ENCODE results near the gene CDKN2A. TPM values are rescaled to one million over a fixed set of nuclear protein-coding genes. Genes with fewer than 3 reads are reported as not detected.

Gene CDKN2A
- polyA plus RNA-seq, 1 donor, result 0.35 TPM

DNA sequence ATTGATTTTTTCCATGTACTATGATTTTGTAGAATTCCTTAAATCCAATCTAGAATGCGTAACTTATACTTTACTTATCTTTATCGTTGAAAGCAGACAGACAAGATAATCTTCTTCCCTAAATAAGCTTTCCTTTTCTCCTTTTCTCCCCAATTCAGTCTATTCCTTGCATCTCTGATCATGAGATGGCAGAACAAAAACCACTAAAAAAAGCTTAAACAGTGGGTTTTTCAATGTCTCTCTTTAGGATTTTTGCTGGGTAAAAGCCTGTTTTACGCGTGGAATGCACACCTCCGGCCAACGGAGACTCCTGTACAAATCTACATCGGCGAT is 14.2 kb upstream of the CDKN2A start:
- no peak for DNase-seq

DNA sequence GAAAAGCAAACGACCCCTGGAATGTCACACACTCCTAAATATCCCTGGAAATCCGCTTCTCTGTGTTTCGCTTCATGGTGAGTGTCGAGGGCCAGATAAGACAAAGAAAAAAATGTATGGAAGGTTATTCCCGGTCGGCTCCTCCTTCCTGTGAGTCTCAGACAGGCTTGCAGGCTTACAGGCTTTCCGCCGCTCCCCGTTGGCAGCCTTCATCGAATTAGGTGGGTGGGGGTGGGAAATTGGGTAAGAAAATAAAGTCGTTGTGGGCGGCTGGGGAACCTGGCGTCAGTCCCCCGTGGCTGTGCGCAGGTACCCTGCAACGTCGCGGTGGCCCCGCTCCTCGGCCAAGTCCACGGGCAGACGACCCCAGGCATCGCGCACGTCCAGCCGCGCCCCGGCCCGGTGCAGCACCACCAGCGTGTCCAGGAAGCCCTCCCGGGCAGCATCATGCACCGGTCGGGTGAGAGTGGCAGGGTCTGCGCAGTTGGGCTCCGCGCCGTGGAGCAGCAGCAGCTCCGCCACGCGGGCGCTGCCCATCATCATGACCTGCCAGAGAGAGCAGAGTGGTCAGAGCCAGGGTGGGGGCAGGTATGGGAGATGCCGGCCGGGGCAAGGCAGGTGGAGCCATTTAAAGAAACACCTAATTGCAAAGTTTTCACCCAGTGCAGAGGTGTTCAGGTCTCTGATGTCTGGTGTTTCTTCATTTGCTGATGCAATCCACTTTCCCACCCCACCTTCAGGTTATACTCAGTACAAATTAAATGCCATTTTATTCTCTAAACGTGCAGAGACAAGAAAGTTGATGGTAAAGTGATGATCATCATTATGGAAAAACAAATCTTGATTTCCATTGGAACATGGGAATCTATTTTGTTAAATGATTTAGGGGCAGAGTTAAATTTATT is 11.8 kb upstream of the CDKN2A start:
- no peak for DNase-seq

DNA sequence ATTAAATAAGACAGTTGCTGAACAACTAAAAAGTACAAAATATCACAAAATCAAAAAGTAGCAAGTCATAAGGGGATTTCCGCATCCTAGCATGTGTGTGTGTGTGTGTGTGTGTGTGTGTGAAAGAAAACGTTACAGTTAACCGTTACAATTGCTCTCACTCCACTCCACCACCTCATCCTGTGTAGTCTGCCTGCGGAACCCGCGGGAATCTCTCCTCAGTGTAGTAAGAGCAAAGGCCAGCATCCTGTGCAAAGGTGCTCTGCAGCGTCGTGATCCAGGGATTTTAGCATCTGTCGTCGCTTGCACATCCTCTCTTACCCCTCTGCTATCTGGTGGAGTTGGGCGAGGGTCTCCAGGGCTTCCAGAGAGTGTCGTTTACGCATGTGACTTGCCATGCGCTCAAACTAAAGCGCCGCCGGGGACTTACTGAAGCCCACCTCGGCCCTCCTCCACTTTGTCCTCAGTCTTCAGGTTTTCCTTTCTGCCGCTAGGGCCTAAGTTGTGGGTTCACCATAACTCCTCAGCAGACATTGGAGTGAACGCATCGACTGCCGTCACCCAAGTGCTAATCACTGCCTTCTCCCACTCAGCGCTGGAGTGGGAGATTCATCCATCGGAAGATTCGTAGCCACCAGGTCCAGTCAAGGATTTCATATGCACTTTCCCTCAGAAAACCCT is 11.0 kb upstream of the CDKN2A start:
- no peak for DNase-seq

DNA sequence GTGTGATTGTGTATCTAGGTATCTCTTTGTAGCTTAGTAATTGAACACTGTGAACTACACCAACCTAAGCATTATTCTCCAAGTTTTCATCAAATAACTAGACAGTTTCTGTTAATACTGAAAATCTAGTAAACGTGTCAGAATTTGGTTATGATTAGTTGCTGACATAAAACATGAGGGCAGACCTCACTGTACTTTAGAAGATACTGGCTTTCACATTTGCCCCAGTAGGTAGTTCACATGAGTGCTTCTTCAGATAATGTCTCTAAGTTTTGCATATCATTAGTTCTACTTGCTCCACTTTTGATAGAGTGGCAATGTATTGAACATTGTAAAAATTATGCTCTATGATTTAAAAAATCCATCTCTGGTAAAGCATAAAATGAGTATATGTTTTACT is 7.8 kb upstream of the CDKN2A start:
- DNase-seq, result no peak

DNA sequence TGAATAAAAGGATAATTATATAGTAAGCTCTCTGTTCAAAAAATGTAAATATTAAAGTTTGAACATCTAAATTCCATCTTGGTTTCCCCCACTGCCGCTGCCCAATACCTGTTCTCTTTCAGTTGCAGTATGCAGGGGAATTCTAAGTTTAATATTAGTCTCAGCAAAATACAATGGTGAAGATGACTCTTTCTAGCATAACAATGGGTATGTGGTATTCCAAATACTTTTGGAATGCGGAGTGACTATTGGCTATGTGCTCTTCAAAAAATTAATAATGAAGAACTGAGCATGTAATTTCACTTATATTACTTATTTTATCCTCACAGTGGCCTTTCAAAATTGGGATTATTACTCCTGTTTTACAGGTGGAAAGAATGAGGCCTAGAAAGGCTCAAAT is 3.8 kb upstream of the CDKN2A start:
- DNase-seq, result no peak

DNA sequence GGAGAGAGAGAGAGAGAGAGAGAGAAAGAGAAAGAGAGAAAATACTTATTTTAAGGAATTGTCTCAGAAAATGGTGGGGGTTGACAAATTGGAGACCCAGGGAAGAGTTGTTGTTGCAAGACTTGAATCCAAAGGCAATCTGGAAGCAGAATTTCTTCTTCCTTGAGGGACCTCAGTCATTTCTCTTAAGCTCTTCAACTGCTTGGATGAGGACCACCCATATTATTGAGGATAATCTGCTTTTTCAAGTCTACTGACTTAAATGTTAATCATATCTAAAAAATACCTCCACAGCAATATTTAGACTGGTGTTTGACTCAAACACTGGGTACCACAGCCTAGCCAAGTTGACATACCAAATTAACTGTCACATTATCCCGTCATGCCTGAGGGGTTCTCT is 3.3 kb upstream of the CDKN2A start:
- DNase-seq, result no peak

DNA sequence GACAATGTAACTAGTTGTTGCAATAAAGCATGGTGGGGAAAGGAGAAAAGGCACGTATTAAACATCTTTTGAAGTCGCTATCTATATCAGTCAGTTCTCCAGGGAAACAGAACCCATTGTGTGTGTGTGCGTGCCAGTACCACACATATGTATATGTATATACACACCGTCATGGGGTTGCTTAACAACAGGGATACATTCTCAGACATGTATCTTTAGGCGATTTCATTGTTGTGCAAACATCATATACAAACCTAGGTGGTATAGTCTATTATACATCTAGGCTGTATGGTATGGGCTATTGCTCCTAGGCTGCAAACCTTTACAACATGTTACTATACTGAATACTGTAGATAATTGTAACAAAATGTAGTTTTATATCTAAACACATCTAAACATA is 2.7 kb upstream of the CDKN2A start:
- DNase-seq, result no peak

DNA sequence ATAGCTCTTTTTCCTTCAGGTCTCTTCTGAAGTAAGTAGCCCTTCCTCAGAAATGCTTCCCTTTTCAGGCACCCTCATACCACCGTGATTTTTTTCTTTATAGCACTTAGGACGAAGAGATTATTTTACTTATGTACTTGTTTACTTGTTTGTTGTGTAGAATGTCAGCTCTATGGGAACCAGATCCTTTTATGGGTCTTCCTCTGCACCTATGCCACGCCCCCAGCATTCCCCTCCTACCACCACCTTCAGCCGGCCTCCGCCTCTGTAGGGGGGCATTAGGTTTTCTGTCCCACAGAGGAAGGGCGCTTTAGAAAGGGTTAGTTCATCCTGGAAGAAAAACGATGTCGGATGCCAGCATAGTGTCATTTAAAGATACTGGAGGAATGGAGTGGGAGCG is 2.2 kb upstream of the CDKN2A start:
- no peak for DNase-seq

DNA sequence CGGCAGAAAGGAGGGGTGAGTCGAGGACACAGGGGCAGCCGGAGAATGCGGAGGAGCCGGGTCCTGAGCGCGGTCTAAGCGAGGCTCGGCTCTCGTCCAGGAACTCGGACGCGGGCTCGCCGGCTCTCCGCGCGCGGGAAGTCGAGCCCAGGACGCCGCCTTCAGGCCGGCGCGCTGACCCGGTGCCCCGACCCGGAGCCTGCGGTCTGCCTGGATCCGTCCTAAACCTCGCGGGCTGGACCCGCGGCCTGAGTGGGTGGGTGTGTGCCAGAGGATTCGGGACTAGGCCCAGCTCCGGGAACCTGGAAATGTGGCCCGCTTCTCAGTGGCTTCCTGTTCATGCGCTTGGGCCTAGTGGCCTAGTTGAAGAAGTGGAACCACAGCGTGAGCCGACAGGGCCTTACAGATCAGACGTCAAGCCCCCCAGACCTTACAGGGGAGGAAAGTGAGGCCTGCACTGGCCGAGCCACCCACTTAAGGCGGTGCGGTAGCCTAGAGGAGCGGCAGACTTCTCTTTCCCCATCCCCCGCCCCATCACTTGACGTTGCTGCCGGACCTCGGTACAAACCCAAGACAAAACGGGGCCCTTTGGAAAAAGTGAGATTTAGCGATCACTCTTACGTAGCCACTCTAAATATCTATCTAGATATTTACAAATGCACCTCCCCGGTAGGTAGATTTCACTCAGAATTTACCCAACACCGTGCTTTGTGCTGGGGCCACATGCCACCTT is 1.6 kb upstream of the CDKN2A start:
- DNase-seq, result no peak

DNA sequence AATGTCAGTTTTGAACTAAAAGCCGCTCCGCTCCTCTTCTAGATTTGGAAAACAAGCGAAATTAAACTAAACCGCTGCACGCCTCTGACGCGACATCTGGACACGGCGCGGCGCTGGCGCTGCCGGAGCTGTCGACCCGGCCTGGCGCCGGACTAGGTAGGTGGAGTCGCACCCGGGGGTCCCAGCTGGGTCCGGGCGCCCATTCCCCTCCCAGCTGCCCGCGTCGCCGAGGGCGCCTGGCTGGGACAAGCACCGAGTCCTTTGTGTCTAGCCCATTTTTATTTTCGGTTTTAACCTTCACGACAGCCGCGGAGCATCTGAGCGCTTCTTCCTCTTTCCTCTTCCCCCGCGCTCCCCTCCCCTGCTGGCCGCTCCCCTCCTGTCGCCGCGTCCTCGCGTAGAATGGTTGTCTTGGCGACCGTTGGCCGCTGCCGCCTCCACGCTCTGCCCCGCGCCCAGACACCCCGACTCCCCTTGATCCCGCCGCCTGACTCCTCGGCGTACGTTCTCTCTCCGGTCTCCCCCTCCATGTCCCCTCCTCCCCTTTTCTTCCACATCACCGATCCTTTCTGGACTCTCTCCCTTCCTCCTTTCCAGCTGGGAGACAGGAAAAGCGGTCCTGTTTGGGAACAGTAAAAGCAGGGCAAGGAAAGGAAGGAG is 944 bp upstream of the CDKN2A start:
- DNase-seq, result no peak

DNA sequence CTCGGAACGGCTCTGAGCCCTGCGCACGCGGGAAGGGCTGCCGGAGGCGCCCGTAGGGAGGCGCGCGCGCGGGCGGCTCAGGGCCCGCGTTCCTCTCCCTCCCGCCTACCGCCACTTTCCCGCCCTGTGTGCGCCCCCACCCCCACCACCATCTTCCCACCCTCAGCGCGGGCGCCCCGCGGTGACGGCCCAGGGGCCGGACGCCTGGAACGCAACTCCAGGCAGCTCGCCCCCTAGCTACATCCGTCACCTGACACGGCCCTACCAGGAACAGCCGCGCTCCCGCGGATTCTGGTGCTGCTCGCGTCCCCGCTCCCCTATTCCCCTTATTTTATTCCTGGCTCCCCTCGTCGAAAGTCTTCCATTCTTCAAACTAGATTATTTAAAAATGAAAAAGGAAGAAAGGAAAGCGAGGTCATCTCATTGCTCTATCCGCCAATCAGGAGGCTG is 389 bp upstream of the CDKN2A start, which contains the start of gene CDKN2B-AS1:
CDKN2B-AS1 (plus strand) TSS at position 236 of the 450 bp plus-strand sequence.
- no peak for DNase-seq

DNA sequence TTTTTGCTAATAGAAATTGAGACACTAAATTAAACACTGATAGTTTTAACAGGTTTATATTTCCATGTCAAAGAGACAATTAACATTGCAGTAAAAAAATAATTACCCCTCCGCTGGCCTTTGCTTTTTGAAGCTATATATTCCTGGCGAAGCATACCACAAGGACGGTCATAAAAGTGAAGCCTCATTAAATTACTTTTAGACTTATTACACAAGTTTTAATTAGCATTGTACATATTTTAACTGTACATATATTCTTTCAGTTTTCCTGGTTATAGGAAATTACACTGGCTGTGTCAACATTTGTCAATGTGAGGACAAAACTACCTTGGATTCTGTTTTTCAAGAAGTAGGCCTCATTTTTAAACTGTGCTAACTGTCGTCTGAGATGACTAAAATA is 1.2 kb downstream of the CDKN2A start:
- DNase-seq, result no peak

DNA sequence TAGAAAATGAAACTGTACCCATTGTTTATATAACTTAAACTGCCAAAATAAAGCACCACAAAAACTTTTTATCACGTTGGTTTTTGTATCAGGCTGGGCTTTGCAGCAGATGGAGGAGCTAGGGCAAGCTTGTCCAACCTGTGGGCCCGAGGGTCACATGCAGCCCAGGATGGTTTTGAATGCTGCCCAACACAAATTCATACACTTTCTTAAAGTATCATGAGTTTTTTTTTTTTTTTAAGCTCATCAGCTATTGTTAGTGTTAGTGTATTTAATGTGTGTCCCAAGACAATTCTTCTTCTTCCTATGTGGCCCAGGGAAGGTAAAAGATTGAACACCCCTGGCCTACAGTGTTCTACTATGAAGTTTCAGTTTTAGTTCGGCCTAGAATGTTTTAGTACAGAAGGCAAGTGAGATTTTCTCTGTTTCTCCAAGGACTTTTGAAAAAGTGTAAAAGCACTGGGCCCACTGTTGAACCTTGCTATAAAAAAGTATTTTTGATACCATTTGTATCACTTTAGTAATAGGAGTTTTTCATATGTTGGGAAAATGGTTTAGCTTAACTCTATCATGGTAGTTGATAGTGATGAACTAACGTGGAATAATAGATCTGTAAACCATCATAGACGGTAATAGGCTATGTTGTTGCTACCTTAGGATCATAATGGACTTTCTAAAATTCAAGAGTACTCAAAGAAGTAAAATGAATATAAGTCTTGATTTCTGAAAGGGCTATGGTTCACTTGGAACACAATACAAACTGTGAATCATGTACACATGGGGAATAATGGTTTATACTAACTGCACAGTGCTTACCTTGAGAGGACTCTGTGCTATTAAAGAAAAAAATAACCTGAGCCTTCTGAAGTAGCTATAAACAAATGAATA is 2.9 kb downstream of the CDKN2A start:
- no peak for DNase-seq

DNA sequence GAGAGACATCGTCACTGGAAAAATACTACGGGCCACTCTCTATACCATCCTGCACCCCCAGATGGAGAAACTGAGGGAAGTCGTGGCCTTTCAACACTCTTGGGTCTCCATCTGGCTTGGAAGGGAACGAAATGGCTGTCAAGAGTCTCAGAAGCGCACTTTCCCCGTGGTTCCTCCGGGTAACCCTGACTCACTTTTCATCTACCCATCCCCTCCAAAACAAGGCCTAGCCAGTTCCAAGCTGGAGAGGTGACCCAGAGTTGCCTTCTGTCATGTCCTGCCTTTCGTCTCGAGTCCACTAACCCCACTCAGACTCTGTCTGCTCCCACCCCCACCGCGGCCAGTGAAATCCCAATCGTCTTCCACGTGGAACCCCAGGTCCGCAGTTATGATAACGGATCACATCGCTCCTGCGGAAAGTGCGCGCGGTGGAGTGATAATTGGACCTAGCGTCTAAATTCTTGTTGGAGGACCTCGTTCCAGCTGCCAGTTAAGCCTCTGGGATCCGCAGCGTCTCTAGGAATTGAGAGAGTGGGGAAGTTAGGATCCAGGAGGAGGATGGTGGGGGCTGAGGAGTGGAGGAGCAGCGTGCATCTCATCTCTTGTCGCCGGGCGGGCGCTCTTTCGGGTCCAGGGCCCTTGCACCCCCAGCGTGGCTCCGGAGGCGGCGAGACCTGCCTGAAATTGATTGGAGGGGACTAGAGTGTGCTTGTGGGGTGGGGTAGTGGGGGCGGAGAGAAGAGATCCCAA is 4.6 kb downstream of the CDKN2A start:
- no peak for DNase-seq

DNA sequence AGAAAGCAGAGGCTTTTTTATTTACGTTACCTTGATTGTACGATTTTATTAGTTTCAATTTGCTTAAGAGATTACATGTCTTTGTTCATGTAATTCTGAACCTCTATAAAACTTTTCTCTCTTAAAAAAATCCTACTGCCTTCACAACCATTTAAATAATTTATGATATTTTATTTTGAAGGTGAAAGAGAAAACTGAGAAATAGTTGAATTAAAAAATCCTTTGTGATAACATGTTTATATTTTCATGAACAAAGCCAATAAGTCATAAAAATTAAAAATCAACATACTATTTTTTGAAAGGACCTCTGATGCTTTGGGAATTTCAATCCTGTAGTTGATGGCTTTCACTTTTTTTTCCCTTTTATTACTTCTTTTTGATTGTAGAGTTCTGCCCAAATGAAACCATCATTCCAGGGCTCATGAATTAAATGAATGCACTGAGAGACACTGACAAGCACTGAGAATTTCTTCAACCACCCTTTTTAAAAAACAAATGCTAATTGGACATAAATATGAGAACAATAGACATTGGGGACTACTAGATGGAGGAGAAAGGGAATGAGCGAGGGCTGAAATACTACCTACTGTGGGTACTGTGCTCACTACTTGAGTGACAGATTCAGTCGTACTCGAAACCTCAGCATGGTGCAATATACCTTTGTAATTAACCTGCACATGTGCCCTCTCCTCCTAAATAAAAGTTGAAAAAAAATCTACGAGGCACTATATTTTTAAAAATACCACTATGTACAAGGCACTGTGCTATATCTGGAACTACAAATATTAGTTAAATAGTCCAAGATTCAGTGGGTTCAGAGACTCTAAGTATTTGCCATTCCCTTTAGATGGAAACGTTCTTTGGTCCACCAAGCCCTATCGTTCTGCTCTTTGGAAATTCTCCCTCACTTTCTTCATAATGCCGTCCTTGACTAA is 5.9 kb downstream of the CDKN2A start:
- DNase-seq, result no peak

DNA sequence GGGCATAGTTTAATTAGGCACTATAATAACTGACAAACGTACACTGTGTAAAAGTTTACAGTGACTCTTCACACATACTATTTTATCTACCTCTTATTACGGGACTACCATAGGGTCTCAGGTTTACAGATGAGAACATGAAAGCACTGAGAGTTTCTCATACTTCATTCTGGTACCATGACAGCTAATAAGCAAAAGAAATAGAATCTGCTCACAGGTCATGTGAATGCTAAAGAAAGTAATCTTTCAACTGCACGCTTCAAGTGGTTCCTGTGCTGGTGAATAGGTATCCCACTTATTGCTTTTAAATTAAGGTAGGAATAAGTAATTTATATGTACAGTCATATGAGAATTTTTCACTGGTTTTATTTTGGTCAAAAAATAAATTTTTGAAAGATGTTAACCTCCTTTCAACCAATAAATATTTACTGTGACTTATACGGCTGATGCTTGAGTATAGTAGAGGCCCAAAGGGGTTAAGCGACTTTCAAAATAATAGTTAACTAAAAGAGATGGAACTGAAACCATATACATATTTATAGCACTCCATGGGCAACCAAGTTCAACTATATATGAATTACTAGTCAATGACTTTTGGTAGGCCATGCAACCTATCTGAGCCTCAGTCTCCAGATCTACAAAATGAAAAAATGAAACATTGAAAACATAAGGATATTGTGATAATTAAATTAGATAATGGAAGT is 8.1 kb downstream of the CDKN2A start:
- DNase-seq, result no peak

DNA sequence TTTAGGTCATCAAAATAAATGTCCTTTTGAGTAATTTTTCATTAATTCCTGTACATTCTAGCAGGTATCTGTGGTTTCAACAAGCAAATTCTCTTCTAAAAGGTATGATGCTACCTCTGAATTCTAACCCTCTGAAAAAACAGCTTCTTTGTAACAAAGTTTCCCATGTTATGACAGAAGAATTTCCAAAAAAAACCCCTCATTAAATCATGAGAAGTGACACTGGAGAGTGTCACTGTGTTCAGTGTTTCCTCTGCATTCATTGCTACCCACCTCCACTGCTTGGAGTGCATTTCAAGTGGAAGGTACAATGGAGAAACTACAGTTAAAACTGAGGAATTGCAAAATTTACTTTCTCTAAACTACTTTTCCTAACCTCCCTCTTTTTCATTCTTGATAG is 10.1 kb downstream of the CDKN2A start:
- no peak for DNase-seq

DNA sequence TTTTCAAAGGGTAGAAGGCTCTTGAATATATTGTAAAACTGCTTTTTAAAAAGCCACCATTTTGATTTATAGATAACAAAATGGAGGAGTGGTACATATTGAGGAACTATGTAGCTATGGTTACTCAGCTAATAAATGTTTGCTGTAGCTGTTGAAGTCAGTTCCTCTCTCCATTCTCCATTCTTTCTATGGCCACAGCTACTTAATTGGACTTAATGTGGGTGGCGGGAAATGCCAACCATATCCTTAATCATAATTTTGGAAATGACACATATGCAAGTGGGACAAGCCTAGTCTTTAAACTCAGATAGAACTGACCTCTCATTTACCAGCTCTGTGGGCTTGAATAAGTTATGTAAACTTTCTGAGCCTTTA is 10.6 kb downstream of the CDKN2A start:
- no peak for DNase-seq
